Vagina (tissue), 2 donors: ENCODE measurements around the gene SNX24. TPM values are rescaled to one million over a fixed set of nuclear protein-coding genes. Genes with fewer than 3 reads are reported as not detected.

Experiments
- DNase-seq, 2 donors: peaks; one replicate each; pipeline ENCODE4 v3.0.0-alpha.2; 2017; ENCODE audit errors: extremely low spot score in 2 of 2
- H3K27ac ChIP-seq: fragments of 200-600 bp; sonication (generic); one replicate; pipeline ENCODE4 v1.5.1; 2019
- H3K27me3 ChIP-seq: fragments of 200-600 bp; sonication (generic); one replicate; pipeline ENCODE4 v1.5.1; 2019
- H3K36me3 ChIP-seq, 2 donors: fragments of 200-600 bp; sonication (generic); one replicate each; pipeline ENCODE4 v1.5.1; 2017 to 2019
- H3K4me1 ChIP-seq: fragments of 200-600 bp; sonication (generic); one replicate; pipeline ENCODE4 v1.5.1; 2019
- H3K4me3 ChIP-seq, 2 donors: fragments of 200-600 bp; sonication (generic); 1 replicate in 1 of 2; 2 replicates in 1 of 2; pipeline ENCODE4 v1.5.1; 2016 to 2019
- H3K9me3 ChIP-seq: fragments of 200-600 bp; sonication (generic); one replicate; pipeline ENCODE4 v1.5.1; 2019
- POLR2A ChIP-seq, 2 donors: fragments of 450-650 bp; IDR thresholded peaks; one replicate each; pipeline ENCODE4 v1.6.1; 2017; ENCODE audit warnings: antibody characterized with exemption in 2 of 2, mild to moderate bottlenecking in 2 of 2, moderate library complexity in 2 of 2
- POLR2AphosphoS5 ChIP-seq, 2 donors: sonication (generic); formaldehyde crosslinking; IDR thresholded peaks; one replicate each; pipeline ENCODE4 v1.9.0; 2017; ENCODE audit warnings: antibody characterized with exemption in 2 of 2, mild to moderate bottlenecking in 2 of 2, low read depth in 1 of 2; ENCODE audit not compliant: insufficient read depth in 1 of 2
- intact Hi-C: fragments of 100-400 bp; cut with DNase I; formaldehyde crosslinking; loops from one replicate; pipeline ENCODE4 v1.15.1; 2023
- small RNA-seq: library from RNA; depleted of rRNA; stranded (forward); fragments of <200 nt; gene quantifications from one replicate; pipeline ENCODE3, GENCODE V24; 2016
- total RNA-seq: library from RNA; depleted of rRNA; stranded (reverse); fragments of >200 nt; gene quantifications from one replicate; pipeline ENCODE4 v1.2.3, GENCODE V29; 2016
- TF ChIP-seq, protein P1 (sequence below), 3 experiments: fragments of 450-650 bp in 2 of 3; fragments of 200-600 bp in 1 of 3; sonication (generic) in 1 of 3; IDR thresholded peaks; one replicate each; pipeline ENCODE4 v1.5.1; 2017 to 2019; ENCODE audit warnings: antibody characterized with exemption in 3 of 3, mild to moderate bottlenecking in 2 of 3, moderate library complexity in 2 of 3

The SNX24 gene
- total RNA-seq, 1 donor from 2014 or later: 19.4 TPM

DNA sequence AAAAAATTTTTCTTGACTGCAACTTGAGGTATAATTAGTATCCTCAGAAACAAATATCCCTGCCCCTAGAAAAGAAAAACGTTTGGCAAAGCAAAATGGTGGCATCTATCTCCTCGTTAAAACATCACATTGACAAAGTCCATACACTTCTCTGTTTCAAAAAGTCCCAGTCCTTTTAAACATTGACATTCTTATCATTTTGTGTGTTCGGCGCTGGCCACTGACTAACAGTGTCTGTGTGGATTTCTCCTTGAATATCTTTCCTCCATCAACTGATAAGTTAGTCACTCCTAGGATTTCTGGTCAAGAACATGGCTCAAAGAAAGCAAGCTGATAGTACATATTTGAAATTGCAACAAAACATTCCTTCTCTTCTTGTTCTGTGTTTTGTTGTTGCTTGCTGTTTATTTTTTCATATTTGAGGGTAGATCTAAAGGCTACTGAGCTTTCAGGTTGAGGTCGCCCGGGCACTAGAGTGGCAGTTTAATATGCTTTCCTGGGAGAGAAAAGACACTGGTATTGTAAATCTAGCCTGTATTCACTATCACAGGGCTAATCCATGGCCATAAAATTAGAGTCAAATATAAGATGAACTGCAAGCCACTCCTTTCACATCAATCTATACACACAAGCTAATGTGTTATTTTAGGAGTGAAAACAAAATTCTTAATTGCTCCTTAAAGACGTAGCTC, 199.7 kb downstream of the SNX24 start:
- Histone ChIP-seq H3K4me1 (no peaks in the 10 kb centered on the region), H3K27ac (no peak overlapping the region), H3K36me3 (no peaks in the 10 kb centered on the region), H3K9me3 (no peaks in the 10 kb centered on the region), H3K4me3 (no peak overlapping the region), H3K27me3 (no peaks in the 10 kb centered on the region)
- TF ChIP-seq POLR2AphosphoS5 (IDR thresholded peaks at IDR 0.05; ENCODE audit: insufficient read depth in 1 of 2, low read depth in 1 of 2) (no peak), POLR2A (IDR thresholded peaks at IDR 0.05) (no peak)
- TF ChIP-seq, protein P1, sequence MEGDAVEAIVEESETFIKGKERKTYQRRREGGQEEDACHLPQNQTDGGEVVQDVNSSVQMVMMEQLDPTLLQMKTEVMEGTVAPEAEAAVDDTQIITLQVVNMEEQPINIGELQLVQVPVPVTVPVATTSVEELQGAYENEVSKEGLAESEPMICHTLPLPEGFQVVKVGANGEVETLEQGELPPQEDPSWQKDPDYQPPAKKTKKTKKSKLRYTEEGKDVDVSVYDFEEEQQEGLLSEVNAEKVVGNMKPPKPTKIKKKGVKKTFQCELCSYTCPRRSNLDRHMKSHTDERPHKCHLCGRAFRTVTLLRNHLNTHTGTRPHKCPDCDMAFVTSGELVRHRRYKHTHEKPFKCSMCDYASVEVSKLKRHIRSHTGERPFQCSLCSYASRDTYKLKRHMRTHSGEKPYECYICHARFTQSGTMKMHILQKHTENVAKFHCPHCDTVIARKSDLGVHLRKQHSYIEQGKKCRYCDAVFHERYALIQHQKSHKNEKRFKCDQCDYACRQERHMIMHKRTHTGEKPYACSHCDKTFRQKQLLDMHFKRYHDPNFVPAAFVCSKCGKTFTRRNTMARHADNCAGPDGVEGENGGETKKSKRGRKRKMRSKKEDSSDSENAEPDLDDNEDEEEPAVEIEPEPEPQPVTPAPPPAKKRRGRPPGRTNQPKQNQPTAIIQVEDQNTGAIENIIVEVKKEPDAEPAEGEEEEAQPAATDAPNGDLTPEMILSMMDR (IDR thresholded peaks at IDR 0.05): no peak
- intact Hi-C loops: no loop called here
- DNase-seq: no peak

DNA sequence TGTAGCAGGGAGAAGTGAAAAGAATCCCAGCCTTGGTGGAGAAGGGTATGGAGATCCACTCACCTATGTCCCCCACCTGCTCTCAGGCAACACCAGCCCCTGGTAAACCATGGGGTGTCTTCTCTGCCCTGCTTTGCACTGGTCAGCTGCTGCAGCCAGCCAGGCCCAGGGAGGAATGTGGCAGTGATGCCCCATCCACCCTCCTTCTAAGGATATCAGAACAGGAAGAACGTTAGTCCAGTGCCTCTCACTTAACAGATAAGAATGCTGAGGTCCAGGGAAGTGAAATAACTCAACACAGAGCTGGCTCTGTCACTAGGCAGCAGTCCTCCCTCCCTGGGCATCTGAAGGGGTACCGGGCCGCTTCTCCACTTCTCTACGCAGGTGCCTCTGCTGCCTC, 200.8 kb downstream of the SNX24 start:
- Histone ChIP-seq H3K27me3 (no peaks in the 10 kb centered on the region), H3K4me1 (no peaks in the 10 kb centered on the region), H3K27ac (no peak overlapping the region), H3K36me3 (no peaks in the 10 kb centered on the region), H3K9me3 (no peaks in the 10 kb centered on the region), H3K4me3 (no peak overlapping the region)
- DNase-seq: no peak
- intact Hi-C loops: no loop called here
- TF ChIP-seq POLR2AphosphoS5 (IDR thresholded peaks at IDR 0.05; ENCODE audit: insufficient read depth in 1 of 2, low read depth in 1 of 2): no peak
- no peak for TF ChIP-seq POLR2A (IDR thresholded peaks at IDR 0.05)
- TF ChIP-seq, protein P1 (IDR thresholded peaks at IDR 0.05): no peak

GRCh38 chr5:123047706-123048105, 202.3 kb downstream of the SNX24 start:
- intact Hi-C loops: no loop called here
- H3K4me3 ChIP-seq: no peak overlapping the region
- H3K27me3 ChIP-seq: no peaks in the 10 kb centered on the region
- no peaks in the 10 kb centered on the region for H3K9me3 ChIP-seq
- H3K4me1 ChIP-seq: no peaks in the 10 kb centered on the region
- no peak for DNase-seq
- TF ChIP-seq, protein P1 (IDR thresholded peaks at IDR 0.05): no peak
- no peak for TF ChIP-seq POLR2A (IDR thresholded peaks at IDR 0.05)
- no peak for TF ChIP-seq POLR2AphosphoS5 (IDR thresholded peaks at IDR 0.05; ENCODE audit: insufficient read depth in 1 of 2, low read depth in 1 of 2)
- no peak overlapping the region for H3K27ac ChIP-seq
- peaks cover 0 to 4% of the 10 kb centered on the region in 2 donors for H3K36me3 ChIP-seq

GRCh38 chr5:123051206-123051605, 205.8 kb downstream of the SNX24 start:
- peaks cover 0 to 9% of the 10 kb centered on the region in 2 donors for H3K36me3 ChIP-seq
- no peak overlapping the region for H3K4me3 ChIP-seq
- no peak for DNase-seq
- H3K4me1 ChIP-seq: no peaks in the 10 kb centered on the region
- intact Hi-C loops: no loop called here
- no peak overlapping the region for H3K27ac ChIP-seq
- TF ChIP-seq, protein P1 (IDR thresholded peaks at IDR 0.05): no peak
- TF ChIP-seq POLR2AphosphoS5 (IDR thresholded peaks at IDR 0.05; ENCODE audit: insufficient read depth in 1 of 2, low read depth in 1 of 2) (no peak), POLR2A (IDR thresholded peaks at IDR 0.05) (no peak)
- no peaks in the 10 kb centered on the region for H3K27me3 ChIP-seq
- H3K9me3 ChIP-seq: no peaks in the 10 kb centered on the region

Small RNA genes within 50 kb of the gene (small RNA-seq; reads per million reads assigned to genes)
- not detected for gene RN7SL689P

Other genes with a start within 250 kb of the SNX24 start
- 38.3 TPM for gene SNX2, start 70.5 kb upstream of the SNX24 start, total RNA-seq
- 21.6 TPM for gene PPIC, start 191.1 kb downstream of the SNX24 start, total RNA-seq
- gene PRDM6, start 243.6 kb downstream of the SNX24 start, total RNA-seq: 0.98 TPM